ENCODE results near the gene KIAA1671.

GRCh38 chr22:25029181-25029580 is 76.7 kb downstream of the KIAA1671 start:
- TF ChIP-seq POLR2A (IDR thresholded peaks at IDR 0.05; ENCODE audit: low read depth, low read length), result no peak
- no peak for TF ChIP-seq SPI1 (IDR thresholded peaks at IDR 0.05; ENCODE audit: low read depth, low read length)
- no peak for TF ChIP-seq POLR2AphosphoS5 (IDR thresholded peaks at IDR 0.05; ENCODE audit: low read depth, low read length)
- no peak for TF ChIP-seq TAF1 (IDR thresholded peaks at IDR 0.05; ENCODE audit: low read depth, low read length)
- no peak for TF ChIP-seq POU2F2 (IDR thresholded peaks at IDR 0.05; ENCODE audit: low read depth, low read length)

All from GM12891 (cell line).